ENCODE data around the gene TNXB. TPM values are rescaled to one million over a fixed set of nuclear protein-coding genes. Genes with fewer than 3 reads are reported as not detected.

The TNXB gene
- total RNA-seq, 1 donor from 2014 or later, result 0.90 TPM

DNA sequence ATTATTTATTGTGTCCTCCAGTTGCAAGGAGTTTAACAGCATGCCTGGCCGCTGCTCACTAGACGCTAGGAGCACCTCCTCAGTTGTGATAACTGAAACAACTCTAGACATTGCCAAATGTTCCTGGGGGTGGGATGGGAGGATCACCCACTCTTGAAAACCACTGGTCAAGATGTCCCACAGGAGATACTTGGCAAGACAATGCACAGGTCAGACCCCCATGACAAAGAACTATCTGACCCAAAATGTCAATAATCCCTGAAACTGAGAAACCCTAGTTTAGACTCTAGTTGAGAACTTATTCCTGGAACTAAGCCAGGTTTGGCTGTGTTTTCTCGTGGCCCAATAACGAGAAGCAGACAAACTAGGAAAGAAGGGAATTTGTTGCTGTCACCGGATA lies 30.5 kb upstream of the TNXB start:
- DNase-seq (ENCODE audit: low read depth in 2 of 2), result no peak

DNA sequence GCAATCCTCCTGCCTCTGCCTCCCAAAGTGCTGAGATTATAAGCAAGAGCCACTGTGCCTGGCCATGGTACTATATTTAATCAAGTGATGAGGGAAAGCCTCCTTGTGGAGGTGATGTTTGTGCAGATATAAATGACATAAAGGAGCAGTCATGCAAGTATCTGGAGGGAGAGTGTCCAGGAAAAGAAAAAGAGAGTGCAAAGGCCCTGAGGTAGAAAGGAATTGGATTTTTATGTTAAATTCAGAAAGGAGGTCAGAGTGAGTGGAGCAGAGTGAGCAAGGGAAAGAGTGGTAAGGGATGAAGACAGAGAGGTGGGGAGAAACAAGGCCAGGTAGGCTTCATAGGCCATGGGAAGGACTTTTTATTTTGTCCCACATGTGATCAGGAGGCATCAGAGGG lies 28.3 kb upstream of the TNXB start:
- DNase-seq (ENCODE audit: low read depth in 2 of 2), result no peak

DNA sequence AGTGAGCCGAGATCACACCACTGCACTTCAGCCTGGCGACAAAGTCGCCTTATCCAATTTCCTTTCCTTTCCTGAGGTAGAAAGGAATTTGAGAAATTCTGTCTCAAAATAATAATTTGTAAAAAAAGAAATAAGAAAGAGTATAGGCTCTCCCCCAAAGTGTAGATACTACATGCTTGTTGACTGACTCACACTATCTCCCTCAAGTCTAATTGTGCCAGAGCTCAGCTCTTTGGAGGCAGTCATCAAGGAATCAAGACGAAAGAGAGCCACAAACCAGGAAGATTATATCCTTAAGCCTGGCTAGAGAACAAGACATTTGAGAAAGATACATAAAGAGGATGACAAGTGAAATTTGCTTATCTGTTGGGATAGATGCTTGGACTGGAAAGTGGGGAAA lies 24.6 kb upstream of the TNXB start:
- DNase-seq (ENCODE audit: low read depth in 2 of 2), result no peak

DNA sequence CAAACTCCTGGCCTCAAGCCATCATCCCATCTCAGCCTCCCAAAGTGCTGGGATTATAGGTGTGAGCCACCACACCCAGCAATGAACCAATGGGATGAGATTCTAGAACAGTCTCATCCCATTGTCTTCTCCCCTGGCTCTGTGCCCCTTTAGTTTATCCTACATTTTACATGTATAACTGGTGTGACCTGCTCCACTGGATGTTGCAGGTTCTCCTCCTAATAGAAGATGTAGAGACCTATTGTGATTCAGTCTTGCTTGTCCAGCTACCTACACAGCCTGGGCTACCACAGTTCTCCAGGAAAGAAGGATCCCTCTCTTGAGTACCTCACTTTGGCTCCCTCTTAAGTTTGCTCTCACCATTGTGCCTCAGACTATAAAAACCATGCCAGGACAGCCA lies 23.0 kb upstream of the TNXB start:
- DNase-seq (ENCODE audit: low read depth in 2 of 2), result no peak

- DNase-seq (ENCODE audit: low read depth in 2 of 2), result no peak
These were observed 22.4 kb upstream of the TNXB start for GRCh38 chr6:32131439-32131948.

GRCh38 chr6:32129297-32130088 lies 20.4 kb upstream of the TNXB start:
- no peak for DNase-seq (ENCODE audit: low read depth in 2 of 2)

DNA sequence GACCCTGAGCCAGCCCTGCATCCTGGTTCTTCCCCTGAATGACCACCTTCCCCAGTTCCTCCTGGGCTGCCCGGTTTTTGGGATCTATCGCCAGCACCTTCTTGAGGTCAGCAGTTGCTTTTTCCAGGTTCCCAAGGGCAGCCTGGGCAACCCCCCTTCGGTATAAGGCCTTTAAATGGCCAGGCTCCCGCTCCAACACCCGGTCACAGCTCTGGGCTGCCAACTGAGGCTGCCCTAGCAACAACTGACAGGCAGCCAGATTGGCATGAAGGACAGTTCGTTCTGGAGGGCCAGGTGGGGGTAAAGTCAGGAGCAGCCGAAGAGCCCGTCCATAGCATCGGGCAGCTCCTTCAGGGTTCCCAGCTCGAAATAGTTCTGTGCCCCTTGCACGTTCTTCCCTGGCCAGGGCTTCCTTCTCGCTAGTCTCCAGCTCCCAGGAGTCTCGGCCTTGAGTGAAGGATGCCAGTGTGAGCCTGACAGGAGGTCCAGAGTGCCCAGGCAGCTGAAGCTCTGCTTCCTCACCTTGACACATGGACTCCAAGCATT lies 19.7 kb upstream of the TNXB start:
- no peak for DNase-seq (ENCODE audit: low read depth in 2 of 2)

DNA sequence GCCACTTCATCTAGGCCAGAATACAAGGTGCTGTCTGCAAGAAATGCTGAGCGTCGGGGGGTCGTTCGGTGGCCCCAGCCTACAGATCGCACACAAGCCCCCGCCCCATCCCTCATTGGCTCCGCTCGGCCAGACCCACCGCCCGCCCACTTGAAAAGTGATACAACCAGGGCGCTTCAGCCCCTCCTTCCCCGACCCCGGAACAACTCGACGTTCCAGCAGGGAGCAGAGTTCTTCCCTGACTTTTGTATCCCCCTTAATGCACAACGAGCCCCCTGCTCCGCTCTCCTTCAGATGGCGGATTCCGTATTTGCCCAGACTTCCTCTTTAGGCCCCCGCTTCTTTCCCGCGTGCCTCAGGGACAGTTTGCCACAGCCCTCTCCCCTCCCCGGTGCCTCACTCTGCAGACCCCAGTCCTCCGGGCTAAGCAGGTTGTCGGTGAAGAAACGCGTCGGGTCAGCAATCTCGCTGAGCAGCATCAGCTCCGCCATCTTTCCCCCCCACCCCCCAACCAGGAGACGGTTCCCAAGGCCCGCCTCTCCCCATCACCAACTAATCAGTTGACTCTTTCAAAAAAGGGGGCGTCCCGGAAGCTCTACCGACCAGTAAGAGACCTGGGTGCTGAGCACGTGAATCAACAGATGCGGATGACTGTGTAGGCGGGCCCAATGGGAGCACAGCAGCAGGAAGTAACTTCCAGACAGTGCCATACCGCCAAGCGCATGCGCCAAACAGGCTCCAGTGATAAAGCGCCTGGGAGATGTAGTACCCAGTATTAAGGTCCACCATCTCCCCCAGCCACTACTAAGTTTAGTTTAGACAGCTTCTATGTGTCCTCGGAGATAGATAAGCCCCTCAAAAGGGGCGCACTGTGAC lies 18.8 kb upstream of the TNXB start, which contains the start of gene ATF6B:
Gene ATF6B (minus strand): TSS at position 530 of the 876 bp plus-strand sequence. CDS start 39 bp downstream, at position 491.
- peak; percentile 99 to 100 for DNase-seq (ENCODE audit: low read depth in 2 of 2)

DNA sequence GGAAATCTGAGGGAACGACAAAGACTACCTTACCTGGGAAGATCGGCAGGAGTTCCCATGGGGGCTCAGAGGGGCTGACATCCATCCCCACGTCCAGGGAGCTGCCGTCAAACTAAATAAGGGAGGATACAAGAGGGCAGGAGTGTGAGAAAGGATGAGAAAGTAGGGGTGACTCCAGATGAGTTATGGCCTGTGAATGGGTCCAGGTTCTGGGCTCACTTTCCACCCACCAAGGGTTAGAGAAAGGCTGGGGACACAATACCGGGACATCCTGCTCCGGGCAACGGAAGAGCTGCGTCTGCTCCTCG lies 18.2 kb upstream of the TNXB start:
- no peak for DNase-seq (ENCODE audit: low read depth in 2 of 2)

- no peak for DNase-seq (ENCODE audit: low read depth in 2 of 2)
These were observed 17.7 kb upstream of the TNXB start for GRCh38 chr6:32126880-32127279.

DNA sequence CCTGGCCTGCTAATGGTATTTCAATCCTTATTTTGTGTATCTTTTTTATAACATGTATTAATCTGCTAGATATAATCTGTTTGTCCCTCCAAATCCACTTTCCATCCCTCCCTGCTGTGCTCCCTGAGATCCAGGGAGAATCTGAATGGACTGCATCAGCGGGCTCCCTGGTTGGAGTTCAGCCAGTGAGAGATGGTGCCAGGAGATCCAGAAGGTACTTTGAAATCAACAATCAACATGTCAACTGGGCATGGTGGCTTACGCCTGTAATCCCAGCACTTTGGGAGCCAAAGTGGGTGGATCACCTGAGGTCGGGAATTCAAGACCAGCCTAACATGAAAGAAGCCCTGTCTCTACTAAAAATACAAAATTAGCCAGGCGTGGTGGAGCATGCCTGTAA lies 14.5 kb upstream of the TNXB start:
- DNase-seq (ENCODE audit: low read depth in 2 of 2), result no peak

DNA sequence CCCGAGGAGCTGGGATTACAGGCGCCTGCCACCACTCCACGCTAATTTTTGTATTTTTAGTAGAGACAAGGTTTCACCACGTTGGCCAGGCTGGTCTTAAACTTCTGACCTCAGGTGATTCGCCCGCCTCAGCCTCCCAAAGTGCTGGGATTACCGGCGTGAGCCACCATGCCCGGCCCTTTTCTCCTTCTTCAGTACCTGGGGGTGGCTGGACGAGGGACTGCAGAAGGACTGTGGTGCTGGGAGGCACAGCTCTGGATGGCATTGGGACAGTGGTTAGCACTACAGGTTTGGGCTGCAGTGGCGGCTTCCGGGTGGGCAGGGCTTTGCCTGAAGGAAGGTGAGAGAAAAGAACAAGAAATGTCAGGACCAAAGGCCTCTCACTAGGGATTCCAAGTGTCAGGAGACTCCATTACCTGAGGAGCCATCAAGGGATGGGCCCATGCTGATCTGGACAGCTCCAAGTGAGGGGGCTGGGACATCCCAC lies 11.5 kb upstream of the TNXB start:
- no peak for DNase-seq (ENCODE audit: low read depth in 2 of 2)

- DNase-seq (ENCODE audit: low read depth in 2 of 2), result peak; percentile 64 to 89
These were observed 9.9 kb upstream of the TNXB start for GRCh38 chr6:32118782-32119628.

- DNase-seq (ENCODE audit: low read depth in 2 of 2), result no peak
These were observed 8.3 kb upstream of the TNXB start for GRCh38 chr6:32117461-32117860.

- peak; percentile 26 to 35 for DNase-seq (ENCODE audit: low read depth in 2 of 2)
These were observed 7.5 kb upstream of the TNXB start for GRCh38 chr6:32116674-32117073.

DNA sequence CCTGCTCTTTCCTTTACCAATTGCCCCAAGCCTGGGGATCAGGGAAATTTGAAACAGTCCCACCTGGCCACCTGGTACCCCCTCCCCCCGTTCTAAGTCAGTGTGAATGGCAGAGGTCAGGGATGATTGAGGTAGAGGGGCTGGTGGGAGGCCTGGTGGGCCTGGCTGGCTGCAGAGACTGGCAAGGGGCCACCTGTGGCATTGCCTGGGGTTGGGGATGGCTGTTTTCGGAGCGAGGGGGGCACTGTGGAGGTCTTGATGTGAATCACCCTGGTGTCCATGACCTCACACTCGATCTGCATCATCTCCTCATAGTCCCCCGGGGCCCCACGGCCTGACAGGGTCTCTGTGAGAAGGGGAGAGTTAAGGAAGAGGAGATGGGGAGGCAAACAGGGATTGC lies 6.5 kb upstream of the TNXB start:
- no peak for DNase-seq (ENCODE audit: low read depth in 2 of 2)

- peak; percentile 42 to 54 for DNase-seq (ENCODE audit: low read depth in 2 of 2)
These were observed 5.7 kb upstream of the TNXB start for GRCh38 chr6:32114796-32115195.

DNA sequence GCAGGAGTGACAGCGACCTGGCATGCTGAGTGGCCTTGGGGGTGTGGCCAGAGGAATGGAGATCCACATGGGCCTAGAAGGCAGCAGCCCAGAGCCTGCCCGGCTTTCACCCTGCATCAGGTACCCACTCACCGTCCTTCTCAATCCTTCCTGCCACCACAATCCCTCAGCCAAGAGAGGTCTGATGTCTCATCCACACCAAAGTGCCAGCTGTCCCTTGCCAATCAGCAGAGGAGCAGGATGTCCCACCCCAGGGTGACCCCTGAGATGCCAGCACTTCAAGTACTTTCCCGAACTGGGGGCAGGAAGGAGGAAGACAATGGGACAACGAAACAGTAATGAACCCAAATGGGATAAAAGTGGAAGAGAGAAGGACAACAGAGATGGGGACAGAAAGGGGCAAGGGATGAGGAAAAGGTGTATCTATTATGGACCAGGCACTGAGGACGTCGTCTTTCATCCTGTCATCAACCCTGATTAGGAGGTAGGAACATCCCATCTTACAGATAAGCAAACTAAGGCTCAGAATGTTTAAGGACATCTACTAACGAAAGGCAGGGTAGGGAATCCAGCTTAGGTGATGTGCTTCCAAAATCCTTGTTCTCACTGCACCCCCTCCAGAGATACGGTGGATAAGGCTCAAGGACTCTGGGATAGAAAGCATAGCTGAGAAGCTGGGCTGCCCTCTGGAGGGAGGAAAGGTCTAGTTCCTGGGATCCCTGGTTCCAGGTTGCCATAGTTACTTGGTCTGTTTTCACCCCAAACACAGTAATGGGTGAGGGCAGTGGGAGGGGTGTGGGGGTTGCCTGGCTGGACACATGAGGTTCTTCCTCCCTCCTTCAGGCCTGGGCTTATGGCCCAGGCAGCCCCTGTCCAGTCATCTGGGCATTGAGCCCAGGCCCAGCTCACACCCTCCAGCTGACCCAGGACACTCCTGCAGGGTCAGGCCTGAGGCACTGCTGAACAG lies 4.5 kb upstream of the TNXB start:
- peak; percentile 47 to 61 for DNase-seq (ENCODE audit: low read depth in 2 of 2)

DNA sequence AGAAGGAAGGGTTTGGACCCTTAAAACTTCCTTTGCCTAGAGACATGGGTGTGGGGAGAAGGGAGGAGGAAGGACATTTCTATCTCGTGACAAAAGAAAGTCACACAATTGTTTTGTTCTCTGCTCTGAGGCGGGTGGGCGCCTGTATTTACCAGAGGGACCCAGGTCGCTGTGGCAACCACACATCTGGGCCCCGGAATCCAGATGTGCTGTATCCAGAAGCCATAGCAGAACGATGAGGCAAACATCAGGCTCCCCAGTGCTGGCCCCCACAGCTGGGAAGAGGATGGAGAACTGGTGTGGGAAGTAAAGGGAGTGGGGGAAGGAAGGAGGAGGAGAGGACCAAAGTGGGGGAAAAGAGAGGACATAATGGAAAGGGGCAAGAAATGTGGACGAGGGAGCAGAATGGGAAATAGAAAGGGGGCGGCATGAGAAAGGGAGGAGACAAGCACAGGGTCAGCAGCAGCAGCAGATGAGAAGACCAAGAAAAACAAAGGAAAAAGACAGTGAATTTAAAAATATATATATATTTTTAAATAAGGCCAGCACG lies 3.4 kb upstream of the TNXB start:
- DNase-seq (ENCODE audit: low read depth in 2 of 2), result no peak
